GM13977 (cell line): ENCODE data around the gene SCN3B.

Experiments
- DNase-seq: peaks from one replicate; pipeline ENCODE4 v3.0.0; 2012; ENCODE audit warnings: low spot score
- CTCF ChIP-seq: IDR thresholded peaks from 2 replicates; pipeline ENCODE4 v1.5.1; 2012; ENCODE audit warnings: mild to moderate bottlenecking, control low read depth; ENCODE audit not compliant: insufficient read depth; ENCODE audit errors: extremely low read depth, missing control alignments
- in situ Hi-C: fragments of 300-500 bp; cut with MboI; formaldehyde crosslinking; loops from one replicate; pipeline ENCODE4 v1.12.0; 2022; ENCODE audit warnings: low sequenced_read_pairs, low pct_unique_long_range_greater_than_20kb, mixed read lengths, inconsistent platforms; ENCODE audit not compliant: unreplicated experiment

SCN3B gene

GRCh38 chr11:123611698-123612097 is 42.7 kb downstream of the SCN3B start:
- in situ Hi-C loops = no loop called here
- no peak for TF ChIP-seq CTCF
- no peak for DNase-seq

- in situ Hi-C loops = no loop called here
- TF ChIP-seq CTCF = no peak
- DNase-seq = no peak
These were observed 45.5 kb downstream of the SCN3B start for GRCh38 chr11:123608945-123609344.

- in situ Hi-C loops = no loop called here
- no peak for DNase-seq
- TF ChIP-seq CTCF = no peak
These were observed 46.1 kb downstream of the SCN3B start for GRCh38 chr11:123608371-123608770.

GRCh38 chr11:123607781-123608180 is 46.6 kb downstream of the SCN3B start:
- in situ Hi-C loops = no loop called here
- DNase-seq = no peak
- TF ChIP-seq CTCF = no peak

GRCh38 chr11:123603666-123604065 is 50.8 kb downstream of the SCN3B start:
- DNase-seq = no peak
- TF ChIP-seq CTCF = no peak
- in situ Hi-C loops = no loop called here

GRCh38 chr11:123601743-123602142 is 52.7 kb downstream of the SCN3B start:
- no peak for DNase-seq
- in situ Hi-C loops = no loop called here
- TF ChIP-seq CTCF = no peak

- TF ChIP-seq CTCF = no peak
- in situ Hi-C loops = no loop called here
- DNase-seq = no peak
These were observed 53.3 kb downstream of the SCN3B start for GRCh38 chr11:123601136-123601535.
